Epidermal melanocyte (primary cell): ENCODE measurements around the gene SLC25A11.

Experiments
- DNase-seq: peaks from one replicate; pipeline ENCODE4 v3.0.0; 2011; ENCODE audit warnings: low spot score; ENCODE audit not compliant: insufficient read length

Gene SLC25A11, protein sequence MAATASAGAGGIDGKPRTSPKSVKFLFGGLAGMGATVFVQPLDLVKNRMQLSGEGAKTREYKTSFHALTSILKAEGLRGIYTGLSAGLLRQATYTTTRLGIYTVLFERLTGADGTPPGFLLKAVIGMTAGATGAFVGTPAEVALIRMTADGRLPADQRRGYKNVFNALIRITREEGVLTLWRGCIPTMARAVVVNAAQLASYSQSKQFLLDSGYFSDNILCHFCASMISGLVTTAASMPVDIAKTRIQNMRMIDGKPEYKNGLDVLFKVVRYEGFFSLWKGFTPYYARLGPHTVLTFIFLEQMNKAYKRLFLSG

GRCh38 chr17:4939796-4940554, at the start of gene SLC25A11, which contains the start of gene RNF167:
SLC25A11 (minus strand) TSS chr17:4940046; CDS start chr17:4939910, 136 bp downstream.
RNF167 (plus strand) TSS chr17:4940268; CDS start chr17:4940910, 642 bp downstream.
- DNase-seq = peak; percentile 99

DNA sequence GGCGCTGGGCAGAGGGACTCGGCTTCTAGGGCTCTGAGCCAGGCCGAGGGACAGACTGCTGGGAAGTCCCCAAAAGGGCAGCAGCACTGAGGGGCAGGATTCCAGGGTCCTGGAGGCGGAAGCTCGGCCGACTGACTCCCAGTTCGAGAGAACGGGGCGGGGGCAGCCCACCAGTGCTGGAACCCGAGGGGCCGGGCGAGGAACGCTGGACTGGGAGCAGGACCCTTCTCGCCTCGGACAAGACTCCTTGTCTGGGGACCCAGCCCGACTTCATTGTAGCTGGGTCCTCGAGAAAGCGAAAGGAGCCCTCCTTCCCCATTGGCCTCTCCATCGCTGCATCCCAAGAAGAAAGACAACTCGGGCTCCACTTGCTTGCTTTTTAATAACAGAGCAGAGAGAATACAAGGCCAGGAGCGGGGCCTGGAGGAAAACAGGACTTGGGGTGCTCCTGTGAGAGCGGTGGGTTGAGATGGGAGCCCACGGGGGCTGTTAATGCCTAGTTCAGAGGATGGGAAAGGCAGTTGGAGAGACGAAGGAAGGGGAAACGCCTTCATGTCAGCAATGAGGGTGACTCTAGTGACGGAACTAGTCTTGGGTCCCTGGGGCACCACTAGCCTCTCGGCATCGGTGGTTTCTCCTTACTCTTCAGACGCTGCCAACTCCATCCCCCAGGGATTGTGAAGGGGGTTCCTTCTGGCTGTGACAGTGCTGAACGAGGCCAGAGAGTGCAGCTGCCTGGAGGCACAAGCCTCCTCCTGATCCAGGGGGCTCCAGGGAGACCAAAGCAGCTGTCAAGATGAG, 48.1 kb upstream of the SLC25A11 start:
- no peak for DNase-seq

DNA sequence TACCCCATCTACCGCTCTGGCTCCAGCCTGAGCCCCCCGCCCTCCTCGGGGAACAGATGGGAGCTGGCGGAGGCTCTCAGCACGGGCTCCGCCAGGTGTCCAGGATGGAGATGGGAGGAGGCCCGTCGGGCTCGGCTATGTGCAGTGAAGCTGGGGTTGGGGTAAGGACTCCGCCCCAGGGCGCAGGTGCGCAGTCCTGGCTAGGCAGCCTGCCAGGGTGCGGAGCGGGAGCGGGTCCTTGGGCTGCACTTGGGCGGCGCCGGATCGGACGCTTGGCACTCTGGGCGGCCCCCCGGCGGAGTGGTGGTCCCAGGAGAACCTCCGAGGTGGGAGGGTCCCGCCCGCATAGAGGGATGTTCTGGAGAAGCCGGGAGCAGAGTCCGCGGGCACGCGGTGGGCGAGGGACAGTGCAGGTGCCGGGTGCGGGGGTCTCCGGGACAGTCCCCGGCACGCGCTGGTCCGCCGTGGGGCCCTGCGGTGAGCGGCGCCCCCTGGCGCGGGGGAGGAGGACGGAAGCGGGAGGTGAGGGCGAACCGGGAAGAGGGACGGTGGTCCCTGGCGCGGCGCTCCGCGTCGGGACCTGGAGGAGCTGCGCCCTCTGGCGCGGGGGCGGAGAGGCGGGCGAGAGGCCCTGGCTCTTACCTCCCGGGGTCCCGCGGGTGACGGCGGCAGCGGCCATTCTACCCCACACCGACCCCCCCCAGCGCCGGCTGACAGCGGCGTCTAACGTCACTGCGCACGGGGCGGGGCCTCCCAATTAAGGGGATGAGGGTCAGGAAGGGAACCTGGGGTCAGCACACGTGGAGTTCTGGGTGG, 47.3 kb upstream of the SLC25A11 start, which contains the start of gene CAMTA2:
TSS of gene CAMTA2 (minus strand) at position 725 of the 816 bp plus-strand sequence. CDS start 1,453 bp downstream, outside the sequence.
- DNase-seq = peak; percentile 85

GRCh38 chr17:4986403-4986802, 46.6 kb upstream of the SLC25A11 start:
- no peak for DNase-seq

GRCh38 chr17:4982305-4982704, 42.5 kb upstream of the SLC25A11 start:
- DNase-seq = no peak

- peak; percentile 75 for DNase-seq
Measured at GRCh38 chr17:4980644-4981216, 40.9 kb upstream of the SLC25A11 start.

DNA sequence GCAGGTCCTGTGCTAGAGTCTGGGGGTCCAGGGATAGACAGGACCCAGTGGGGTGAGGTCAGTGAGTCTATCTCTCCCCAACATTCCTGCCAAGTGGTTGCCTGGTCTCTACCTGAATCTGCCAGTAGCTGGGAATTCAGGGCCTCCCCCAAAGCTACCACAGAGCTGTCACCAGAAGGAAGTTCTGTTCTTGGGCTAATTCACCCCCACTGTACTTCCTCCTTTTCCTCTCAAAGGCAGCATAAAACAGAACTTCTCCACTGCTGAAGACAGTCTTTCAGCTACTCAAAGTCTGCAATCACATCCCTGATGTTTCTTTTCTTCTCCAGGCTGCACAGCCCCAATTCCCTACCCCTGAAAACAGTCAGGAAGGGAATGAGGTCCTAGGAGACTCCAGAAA, 38.9 kb upstream of the SLC25A11 start:
- no peak for DNase-seq

- no peak for DNase-seq
Measured at GRCh38 chr17:4974115-4974670, 34.3 kb upstream of the SLC25A11 start.

- no peak for DNase-seq
Measured at GRCh38 chr17:4973256-4974114, 33.6 kb upstream of the SLC25A11 start.

- DNase-seq = no peak
Measured at GRCh38 chr17:4972752-4973151, 32.9 kb upstream of the SLC25A11 start.

- DNase-seq = no peak
Measured at GRCh38 chr17:4972322-4972721, 32.5 kb upstream of the SLC25A11 start.

GRCh38 chr17:4971826-4972225, 32.0 kb upstream of the SLC25A11 start:
- DNase-seq = no peak

- no peak for DNase-seq
Measured at GRCh38 chr17:4970273-4970672, 30.4 kb upstream of the SLC25A11 start.

- no peak for DNase-seq
Measured at GRCh38 chr17:4969551-4970173, 29.8 kb upstream of the SLC25A11 start.

DNA sequence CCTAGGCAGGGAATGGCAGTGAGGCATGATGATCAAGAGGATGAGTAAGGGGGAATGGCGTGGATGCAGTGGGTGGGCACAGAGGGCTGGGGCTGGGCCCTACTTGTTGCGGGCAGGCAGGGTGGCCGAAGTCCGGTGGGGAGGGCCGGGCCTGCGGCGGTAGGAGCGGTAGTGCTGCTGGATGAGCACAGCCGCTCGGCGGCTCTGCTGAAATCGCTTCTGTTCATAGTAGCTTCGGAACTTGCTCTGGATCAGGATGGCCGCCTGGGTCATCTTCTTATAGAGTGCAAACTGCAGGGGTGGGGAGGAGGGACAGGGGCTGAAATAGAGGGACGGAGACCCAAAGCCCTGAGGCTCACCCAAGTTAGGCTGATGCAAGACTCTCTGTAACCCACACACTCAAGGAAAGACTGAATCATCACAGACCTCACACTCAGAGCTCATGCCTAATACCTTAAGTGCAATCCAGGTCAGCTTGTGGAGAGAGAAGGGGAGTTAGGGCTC, 29.3 kb upstream of the SLC25A11 start:
- no peak for DNase-seq

- no peak for DNase-seq
Measured at GRCh38 chr17:4968486-4969046, 28.7 kb upstream of the SLC25A11 start.

DNA sequence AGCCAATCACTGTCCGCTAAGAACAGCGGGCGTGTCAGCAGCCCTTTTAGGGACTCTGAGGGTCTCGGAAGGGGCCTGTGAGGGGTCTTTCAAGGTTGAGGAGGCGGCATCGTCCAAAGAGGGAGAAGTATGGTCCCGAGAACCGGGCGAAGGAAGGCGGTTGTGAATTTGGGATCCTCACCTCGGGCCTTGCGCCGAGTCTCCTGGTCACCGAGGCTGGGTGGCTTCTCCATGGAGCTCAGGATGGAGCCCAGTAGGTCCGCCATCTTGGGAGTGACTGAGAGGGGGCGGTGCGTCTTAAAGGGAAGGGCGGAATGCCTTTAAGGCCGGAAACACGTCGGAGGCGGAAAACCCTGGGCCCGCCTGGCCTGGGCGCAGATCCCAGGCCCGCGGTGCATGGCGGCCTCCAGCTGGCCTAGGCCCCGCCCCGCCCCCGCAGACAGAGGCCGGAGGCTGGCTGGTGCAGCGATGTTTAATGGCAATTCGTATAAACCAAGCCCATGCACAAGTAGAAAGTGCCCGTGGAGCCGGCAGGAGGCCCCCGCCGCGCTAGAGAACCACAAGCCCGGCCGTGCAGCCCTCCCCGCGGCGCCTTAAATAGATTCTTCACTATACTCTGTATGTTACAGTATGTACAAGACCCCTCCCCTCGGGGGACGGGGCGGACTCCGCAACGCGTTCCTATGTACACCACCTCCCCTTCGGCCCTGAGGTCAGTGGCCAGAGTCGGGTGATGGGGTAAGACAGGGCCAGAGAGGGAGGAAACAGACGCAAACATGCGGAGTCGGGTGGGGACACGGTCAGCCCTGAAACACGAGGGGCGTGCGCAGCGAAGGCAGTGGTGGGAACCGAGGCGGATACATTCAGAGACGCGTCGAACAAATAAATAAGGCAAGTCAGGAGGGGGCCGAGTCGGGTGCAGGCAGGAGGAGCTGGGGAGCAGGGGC, 28.0 kb upstream of the SLC25A11 start, which contains the start of gene SPAG7:
TSS of gene SPAG7 (minus strand) at position 279 of the 947 bp plus-strand sequence. CDS start at position 266, 13 bp downstream.
- DNase-seq = peak; percentile 66
